Measurements from ENCODE around the gene TMEM269. TPM values are rescaled to one million over a fixed set of nuclear protein-coding genes. Genes with fewer than 3 reads are reported as not detected.

The TMEM269 gene
- total RNA-seq, 1 experiment from 2014 or later: 0.28 TPM

- Histone ChIP-seq H3K4me1 (replicated peaks; ENCODE audit: insufficient read depth) (peaks cover 21% of the 10 kb centered on the region), H3K27me3 (ENCODE audit: insufficient read depth, low read depth) (no peaks in the 10 kb centered on the region), H3K4me2 (peak overlapping the region; percentile 95), H3K9me3 (ENCODE audit: insufficient read depth, low read depth) (peaks cover 5% of the 10 kb centered on the region; the same call in 1 of the 2 replicates), H3F3A (ENCODE audit: insufficient read depth, low read depth) (peaks cover 21% of the 10 kb centered on the region; the same call in 1 of the 2 replicates), H3K4me3 (peak overlapping the region; percentile 80), H4K20me1 (ENCODE audit: insufficient read depth) (no peaks in the 10 kb centered on the region), H3K9me2 (ENCODE audit: insufficient read depth) (no peaks in the 10 kb centered on the region), H3K27ac (no peak overlapping the region), H3K79me2 (ENCODE audit: low read depth) (peaks cover 14% of the 10 kb centered on the region), H3K36me3 (ENCODE audit: low read depth) (peaks cover 15% of the 10 kb centered on the region), H2AFZ (peak overlapping the region; percentile 96)
- CTCF ChIA-PET: interaction anchor here (0.7 to 1.6 kb wide), 6 partner anchors 28 to 228 kb away, joined by 3 to 15 read pairs (median 8); partner anchors contain the start of genes ERMAP and SVBP
- DNase-seq: no peak
- TF ChIP-seq CTCF (conservative IDR thresholded peaks at IDR 0.05) (no peak), EZH2 (IDR thresholded peaks at IDR 0.05; ENCODE audit: low read depth) (no peak)
- intact Hi-C loops (cut with micrococcal nuclease; ENCODE audit: unreplicated experiment): no loop called here
- POLR2A ChIA-PET (ENCODE audit: unreplicated experiment): interaction anchor here (0.5 to 0.9 kb wide), 9 partner anchors 29 to 1001 kb away, joined by 3 to 8 read pairs (median 5); partner anchors contain the start of genes C1orf50, ERMAP, P3H1 and SVBP
- BruUV-seq (replicated peaks): TSS peak; percentile 80
Measured at GRCh38 chr1:42845866-42846256, 61.1 kb downstream of the TMEM269 start.

DNA sequence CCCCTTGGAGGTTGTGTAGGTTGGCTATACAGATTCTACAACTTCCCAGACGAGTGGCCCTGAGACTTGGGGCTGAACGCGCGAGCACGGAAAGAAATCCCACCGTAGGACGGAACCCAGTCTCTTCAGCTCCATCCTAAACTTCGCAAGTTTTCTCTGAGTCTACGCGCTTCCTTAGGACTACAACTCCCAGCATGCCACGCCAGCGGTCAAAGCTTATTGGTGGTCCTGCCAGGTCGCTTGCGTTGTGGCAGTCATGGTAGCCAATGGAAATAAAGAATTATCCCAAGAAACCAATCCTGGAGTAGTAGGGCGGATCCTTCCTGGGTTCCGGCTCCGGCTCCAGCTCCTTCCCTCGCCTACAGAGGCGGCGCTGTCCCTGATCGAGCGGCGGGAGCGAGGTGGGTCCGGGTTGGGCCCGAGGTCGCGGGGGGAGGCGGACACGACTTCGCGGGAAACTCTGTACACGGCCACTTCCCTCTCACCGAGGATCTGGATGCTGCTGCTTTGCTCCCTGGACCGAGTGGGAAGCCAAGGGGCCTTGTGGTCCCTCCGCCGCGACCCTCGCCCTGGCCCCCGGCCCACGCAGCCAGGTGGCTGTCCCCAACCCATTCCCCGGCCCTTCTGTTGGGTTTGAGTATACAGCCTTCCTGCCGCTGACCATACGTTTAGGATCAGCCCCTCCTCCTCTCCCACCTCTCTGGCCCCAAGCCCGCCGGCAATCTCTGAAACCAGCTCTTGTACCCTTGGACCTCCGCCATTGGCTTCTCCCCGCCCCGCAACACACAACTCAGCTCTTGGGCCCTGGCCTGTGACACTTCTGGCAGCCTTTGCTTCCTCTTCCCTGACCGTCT, 61.7 kb downstream of the TMEM269 start, which contains the start of gene ZNF691:
Gene ZNF691 (plus strand): TSS at position 357 of the 854 bp plus-strand sequence. CDS start 3,046 bp downstream, outside the sequence.
- H3K4me2 ChIP-seq: peak within 1 kb of the TSS; percentile 95
- H3K4me3 ChIP-seq: peak within 1 kb of the TSS; percentile 80
- H4K20me1 ChIP-seq (ENCODE audit: insufficient read depth): no peaks in the 10 kb centered on the region
- H3K9me2 ChIP-seq (ENCODE audit: insufficient read depth): no peaks in the 10 kb centered on the region
- CTCF ChIA-PET: interaction anchor here (0.6 to 1.6 kb wide), 8 partner anchors 29 to 662 kb away, joined by 3 to 15 read pairs (median 4); partner anchors contain the start of genes ERMAP and SVBP
- H3K9me3 ChIP-seq (ENCODE audit: insufficient read depth, low read depth): peaks cover 11% of the 10 kb centered on the region; the same call in 1 of the 2 replicates
- H3F3A ChIP-seq (ENCODE audit: insufficient read depth, low read depth): peaks cover 21% of the 10 kb centered on the region; the same call in 1 of the 2 replicates
- TF ChIP-seq EZH2 (IDR thresholded peaks at IDR 0.05; ENCODE audit: low read depth): no peak
- TF ChIP-seq CTCF (conservative IDR thresholded peaks at IDR 0.05): peak; percentile 43; the same call in 1 of the 2 replicates
- POLR2A ChIA-PET (ENCODE audit: unreplicated experiment): interaction anchor here (0.5 to 0.9 kb wide), 11 partner anchors 29 to 1000 kb away, joined by 3 to 8 read pairs (median 4); partner anchors contain the start of genes C1orf50, ERMAP, P3H1 and SVBP
- H3K27ac ChIP-seq: no peak within 1 kb of the TSS
- peaks cover 19% of the 10 kb centered on the region for H3K36me3 ChIP-seq (ENCODE audit: low read depth)
- peak; percentile 93 for DNase-seq
- peaks cover 21% of the 10 kb centered on the region for H3K4me1 ChIP-seq (replicated peaks; ENCODE audit: insufficient read depth)
- peaks cover 14% of the 10 kb centered on the region for H3K79me2 ChIP-seq (ENCODE audit: low read depth)
- peak within 1 kb of the TSS; percentile 96 for H2AFZ ChIP-seq
- intact Hi-C loops (cut with micrococcal nuclease; ENCODE audit: unreplicated experiment): no loop called here
- no peaks in the 10 kb centered on the region for H3K27me3 ChIP-seq (ENCODE audit: insufficient read depth, low read depth)
- BruUV-seq (replicated peaks): no TSS peak

DNA sequence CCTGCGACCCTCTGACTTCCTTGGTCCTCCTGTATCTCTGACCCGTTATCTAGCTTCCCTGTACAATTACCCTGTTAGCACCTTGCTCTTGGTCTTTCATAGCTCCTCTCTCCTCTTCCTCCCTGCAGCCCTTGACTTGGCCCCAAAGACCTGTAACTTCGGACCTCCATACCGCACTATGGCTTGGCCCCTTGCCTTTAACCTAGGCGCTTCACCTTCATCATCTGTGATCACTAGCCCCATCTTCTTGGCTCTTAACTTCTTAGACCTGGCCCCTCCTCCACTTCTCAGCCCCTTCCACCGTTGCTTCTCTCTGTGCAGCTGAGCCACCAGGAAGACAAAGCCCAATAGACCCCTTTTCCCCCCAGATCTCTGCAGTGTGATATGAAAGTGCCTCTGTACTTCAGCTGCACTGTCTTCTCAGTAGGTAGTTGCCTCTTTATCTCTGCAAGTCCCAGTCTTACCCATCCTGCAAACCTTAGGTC, 62.4 kb downstream of the TMEM269 start:
- peaks cover 21% of the 10 kb centered on the region for H3K4me1 ChIP-seq (replicated peaks; ENCODE audit: insufficient read depth)
- ChIA-PET CTCF (interaction anchor here (0.6 to 1.6 kb wide), 3 partner anchors 66 to 663 kb away, joined by 3 to 15 read pairs (median 3); no protein-coding TSS in a partner anchor), POLR2A (ENCODE audit: unreplicated experiment) (interaction anchor here (0.7 kb wide), 1 partner anchor 57 kb away, joined by 4 read pairs; no protein-coding TSS in a partner anchor)
- H3K4me2 ChIP-seq: peak overlapping the region; percentile 95
- peaks cover 24% of the 10 kb centered on the region for H3K36me3 ChIP-seq (ENCODE audit: low read depth)
- no peaks in the 10 kb centered on the region for H4K20me1 ChIP-seq (ENCODE audit: insufficient read depth)
- no peak overlapping the region for H3K27ac ChIP-seq
- peak overlapping the region; percentile 80 for H3K4me3 ChIP-seq
- H3K9me3 ChIP-seq (ENCODE audit: insufficient read depth, low read depth): peaks cover 11% of the 10 kb centered on the region; the same call in 1 of the 2 replicates
- intact Hi-C loops (cut with micrococcal nuclease; ENCODE audit: unreplicated experiment): no loop called here
- H2AFZ ChIP-seq: peak overlapping the region; percentile 96
- TF ChIP-seq CTCF (conservative IDR thresholded peaks at IDR 0.05) (no peak), EZH2 (IDR thresholded peaks at IDR 0.05; ENCODE audit: low read depth) (no peak)
- TSS peak; percentile 50 for BruUV-seq (replicated peaks)
- H3K27me3 ChIP-seq (ENCODE audit: insufficient read depth, low read depth): no peaks in the 10 kb centered on the region
- peaks cover 14% of the 10 kb centered on the region for H3K79me2 ChIP-seq (ENCODE audit: low read depth)
- no peak for DNase-seq
- H3F3A ChIP-seq (ENCODE audit: insufficient read depth, low read depth): peaks cover 21% of the 10 kb centered on the region; the same call in 1 of the 2 replicates
- H3K9me2 ChIP-seq (ENCODE audit: insufficient read depth): no peaks in the 10 kb centered on the region
